AG04450 (cell line): ENCODE measurements around the gene TMUB1. TPM values are rescaled to one million over a fixed set of nuclear protein-coding genes. Genes with fewer than 3 reads are reported as not detected.

Experiments
- CTCF ChIA-PET: fragments of 300-600, 350-600 bp; formaldehyde crosslinking; extraction: SDS; loops from one replicate; lab custom pipeline; 2022; ENCODE audit warnings: antibody characterized with exemption, inconsistent platforms; lab: Charles Lee
- POLR2A ChIA-PET: fragments of 350-600 bp; formaldehyde crosslinking; extraction: SDS; loops from one replicate; lab custom pipeline; 2021; ENCODE audit warnings: antibody characterized with exemption, inconsistent platforms; lab: Yijun Ruan, JAX
- DNase-seq: peaks from one replicate; pipeline ENCODE4 v3.0.0-alpha.2; 2011; ENCODE audit warnings: low read depth, low spot score
- H3K27ac ChIP-seq: one replicate; pipeline ENCODE4 v1.5.1; 2012; ENCODE audit warnings: low read depth, low read length, control low read depth
- H3K27me3 ChIP-seq: one replicate; pipeline ENCODE4 v1.6.0; 2012; ENCODE audit warnings: low read length; ENCODE audit not compliant: control insufficient read depth, insufficient read depth
- H3K4me3 ChIP-seq: 2 replicates; pipeline ENCODE4 v1.5.1; 2011; ENCODE audit warnings: mild to moderate bottlenecking, low read depth, low read length, control low read depth
- H3K9me3 ChIP-seq: 2 replicates; pipeline ENCODE4 v1.5.1; 2012; ENCODE audit warnings: low read length; ENCODE audit not compliant: control insufficient read depth, insufficient read depth
- CTCF ChIP-seq: IDR thresholded peaks from 2 replicates; pipeline ENCODE4 v1.5.1; 2011; ENCODE audit warnings: low read depth, low read length, control low read depth, inconsistent platforms
- polyA plus RNA-seq: library from polyadenylated mRNA; depleted of rRNA; stranded (reverse); fragments of >200 nt; gene quantifications from 2 replicates; pipeline ENCODE4 v1.2.3, GENCODE V29; 2011

The TMUB1 gene
- polyA plus RNA-seq, 1 experiment: 9.7 TPM

DNA sequence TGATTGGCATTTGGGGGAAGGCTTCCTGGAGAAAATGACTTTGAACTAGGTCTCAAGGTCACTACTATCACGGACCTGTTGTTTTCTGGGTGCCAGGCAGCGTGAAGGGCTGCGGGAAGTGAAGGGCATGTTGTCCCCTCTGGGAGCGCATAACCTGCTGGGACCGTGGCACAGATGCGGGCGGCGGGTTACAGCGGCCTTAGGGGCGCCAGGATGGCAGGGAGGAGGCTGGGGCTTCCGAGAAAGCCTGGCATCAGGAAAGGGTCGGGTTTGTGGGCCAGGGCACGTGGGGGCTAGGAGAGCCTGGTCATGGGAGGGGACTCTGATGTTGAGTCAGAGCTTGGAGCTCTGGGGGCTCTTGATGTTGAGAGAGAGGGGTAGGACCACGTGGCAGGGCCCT lies 17.8 kb downstream of the TMUB1 start:
- Histone ChIP-seq H3K27me3 (no peaks in the 10 kb centered on the region), H3K9me3 (no peaks in the 10 kb centered on the region; the same call in 1 of the 2 replicates), H3K27ac (no peak overlapping the region), H3K4me3 (no peak overlapping the region)
- no peak for TF ChIP-seq CTCF
- CTCF ChIA-PET: interaction anchor here (0.6 kb wide), 1 partner anchor 41 kb away, joined by 3 read pairs; the partner anchor contains the start of gene ATG9B
- DNase-seq: no peak
- POLR2A ChIA-PET: no interaction called here

- no peaks in the 10 kb centered on the region for H3K27me3 ChIP-seq
- no peak overlapping the region for H3K27ac ChIP-seq
- no peak for TF ChIP-seq CTCF
- no peaks in the 10 kb centered on the region; the same call in 1 of the 2 replicates for H3K9me3 ChIP-seq
- DNase-seq: no peak
- no peak overlapping the region for H3K4me3 ChIP-seq
- POLR2A ChIA-PET: no interaction called here
- CTCF ChIA-PET: interaction anchor here (0.6 kb wide), 1 partner anchor 41 kb away, joined by 3 read pairs; the partner anchor contains the start of gene ATG9B
Observed at GRCh38 chr7:151064993-151065392, 18.3 kb downstream of the TMUB1 start.

DNA sequence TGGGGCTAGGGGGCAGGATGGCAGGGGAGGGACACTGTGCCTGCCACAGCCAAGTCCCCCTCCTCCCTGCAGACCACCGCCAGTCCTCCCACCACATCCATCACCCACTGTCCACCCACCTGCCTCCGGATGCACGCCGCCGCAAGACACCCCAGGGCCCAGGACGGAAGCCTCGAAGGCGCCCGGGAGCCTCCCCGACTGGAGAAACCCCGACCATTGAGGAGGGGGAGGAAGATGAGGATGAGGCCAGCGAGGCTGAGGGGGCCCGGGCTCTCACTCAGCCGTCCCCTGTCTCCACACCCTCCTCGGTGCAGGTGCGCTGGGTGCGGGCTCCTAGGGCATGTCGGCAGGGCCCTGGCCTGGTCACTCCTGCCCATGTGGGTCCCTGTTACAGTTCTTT lies 18.8 kb downstream of the TMUB1 start:
- Histone ChIP-seq H3K4me3 (no peak overlapping the region), H3K27ac (no peak overlapping the region), H3K9me3 (no peaks in the 10 kb centered on the region; the same call in 1 of the 2 replicates), H3K27me3 (no peaks in the 10 kb centered on the region)
- TF ChIP-seq CTCF: no peak
- ChIA-PET POLR2A (interaction anchor here (2.0 kb wide), 1 partner anchor 16 kb away, joined by 9 read pairs; the partner anchor contains the start of gene FASTK), CTCF (no interaction called here)
- DNase-seq: no peak

DNA sequence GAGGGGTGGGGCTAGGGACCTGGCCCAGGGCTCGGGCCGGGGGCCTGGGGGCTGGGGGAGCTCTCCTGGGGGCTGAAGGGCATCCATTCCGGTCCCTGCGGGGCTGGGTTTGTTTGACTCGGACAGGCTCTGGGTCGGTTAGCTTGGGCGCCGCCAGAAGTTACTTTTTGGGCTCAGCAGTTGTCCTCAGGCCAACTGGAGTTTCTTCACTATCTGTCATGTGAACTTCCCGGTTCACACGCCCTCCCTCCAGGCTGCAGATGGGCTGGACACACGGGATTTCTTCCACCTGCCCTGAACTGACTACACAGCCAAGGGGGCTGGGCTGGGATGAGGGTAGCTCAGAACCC lies 20.1 kb downstream of the TMUB1 start:
- DNase-seq: no peak
- H3K27ac ChIP-seq: peak overlapping the region; percentile 77
- ChIA-PET CTCF (interaction anchor here (0.7 to 1.8 kb wide), 5 partner anchors 15 to 101 kb away, joined by 3 to 11 read pairs (median 5); partner anchors contain the start of gene ASIC3), POLR2A (interaction anchor here (0.6 to 2.0 kb wide), 4 partner anchors 17 to 53 kb away, joined by 3 to 9 read pairs (median 4); partner anchors contain the start of genes ABCB8, AGAP3 and FASTK)
- H3K4me3 ChIP-seq: peak overlapping the region; percentile 10; the same call in 1 of the 2 replicates
- no peak for TF ChIP-seq CTCF
- no peaks in the 10 kb centered on the region; the same call in 1 of the 2 replicates for H3K9me3 ChIP-seq
- no peaks in the 10 kb centered on the region for H3K27me3 ChIP-seq

- Histone ChIP-seq H3K27ac (peak overlapping the region; percentile 77), H3K27me3 (no peaks in the 10 kb centered on the region), H3K9me3 (no peaks in the 10 kb centered on the region; the same call in 1 of the 2 replicates), H3K4me3 (peak overlapping the region; percentile 27)
- ChIA-PET POLR2A (interaction anchor here (0.6 to 2.0 kb wide), 6 partner anchors 18 to 52 kb away, joined by 3 to 9 read pairs (median 4); partner anchors contain the start of genes ABCB8, AGAP3 and FASTK), CTCF (interaction anchor here (0.7 to 1.8 kb wide), 5 partner anchors 14 to 100 kb away, joined by 3 to 11 read pairs (median 5); partner anchors contain the start of gene ASIC3)
- DNase-seq: no peak
- no peak for TF ChIP-seq CTCF
Observed at GRCh38 chr7:151062399-151063211, 20.7 kb downstream of the TMUB1 start.
